HepG2 (cell line): Measurements from ENCODE around the gene TNFRSF11A. TPM values are rescaled to one million over a fixed set of nuclear protein-coding genes. Genes with fewer than 3 reads are reported as not detected.

Source experiments
- ATAC-seq: fragments of 200-7000 bp; cut with Tn5 transposase; 3 replicates; pipeline ENCODE4 v1.9.1; 2020; ENCODE audit warnings: mild to moderate bottlenecking, moderate library complexity
- BruUV-seq: library from RNA; stranded (reverse); fragments of 400-500 nt; replicated peaks from 2 replicates; lab custom pipeline; 2021; lab: Mats Ljungman, UMichigan
- CTCF ChIA-PET: fragments of 300-600 bp; formaldehyde crosslinking; extraction: SDS; loops from one replicate; lab custom pipeline; 2021; ENCODE audit warnings: low total read pairs, inconsistent platforms, low intra/inter-chr PET ratio; lab: Yijun Ruan, JAX
- POLR2A ChIA-PET: fragments of 350-600 bp; sonication (Branson Sonifier 250); formaldehyde crosslinking; loops from one replicate; lab custom pipeline; 2020; ENCODE audit warnings: antibody characterized with exemption, inconsistent platforms; lab: Yijun Ruan, JAX
- DNase-seq: peaks from one replicate; pipeline ENCODE4 v3.0.0-alpha.2; 2015; ENCODE audit warnings: low spot score
- FAIRE-seq: peaks from 3 replicates; lab custom pipeline; 2011; peaks lifted over from hg19 to GRCh38; lab: Jason Lieb, UNC
- H2AFZ ChIP-seq: one replicate; pipeline ENCODE4 v1.6.1; 2011; ENCODE audit warnings: low read length, inconsistent platforms
- H3K27ac ChIP-seq: fragments of 300-600 bp; 3 replicates; pipeline ENCODE4 v1.8.0; 2011; ENCODE audit warnings: mixed run types, mild to moderate bottlenecking, mixed read lengths, low read length, inconsistent platforms; ENCODE audit not compliant: insufficient read depth; ENCODE audit errors: extremely low read length
- H3K27me3 ChIP-seq, 2 experiments: fragments of 200-600 bp in 1 of 2; 2 replicates in 1 of 2; 3 replicates in 1 of 2; pipeline versions ENCODE4 v1.6.0 to v1.8.0; 2011; ENCODE audit warnings: low read length in 2 of 2, mild to moderate bottlenecking in 2 of 2, moderate library complexity in 2 of 2, inconsistent platforms in 1 of 2; ENCODE audit not compliant: insufficient read depth in 2 of 2, control insufficient read depth in 1 of 2
- H3K36me3 ChIP-seq, 2 experiments: fragments of 200-600 bp in 1 of 2; replicated peaks in 1 of 2; 2 replicates in 1 of 2; 3 replicates in 1 of 2; pipeline versions ENCODE4 v1.5.1 to v1.8.0; 2011; ENCODE audit warnings: low read length in 2 of 2, inconsistent platforms in 1 of 2; ENCODE audit not compliant: insufficient read depth in 2 of 2, control insufficient read depth in 1 of 2
- H3K4me1 ChIP-seq: 2 replicates; pipeline ENCODE4 v1.5.1; 2012; ENCODE audit warnings: low read length, inconsistent platforms; ENCODE audit not compliant: insufficient read depth
- H3K4me2 ChIP-seq: 2 replicates; pipeline ENCODE4 v1.6.0; 2011; ENCODE audit warnings: low read depth, low read length, inconsistent platforms
- H3K4me3 ChIP-seq, 3 experiments: fragments of 200-600 bp in 1 of 3; sonication (generic), shearing (Covaris generic) in 1 of 3; replicated peaks in 1 of 3; 2 replicates each; pipeline ENCODE4 v1.5.1; 2011 to 2016; ENCODE audit warnings: low read length in 3 of 3, inconsistent platforms in 2 of 3, low read depth in 2 of 3, mild to moderate bottlenecking in 2 of 3, control low read depth in 1 of 3, mixed read lengths in 1 of 3; ENCODE audit not compliant: insufficient read depth in 1 of 3
- H3K79me2 ChIP-seq: one replicate; pipeline ENCODE4 v1.6.1; 2011; ENCODE audit warnings: low read length, inconsistent platforms; ENCODE audit not compliant: insufficient read depth
- H3K9ac ChIP-seq: 2 replicates; pipeline ENCODE4 v1.6.0; 2011; ENCODE audit warnings: mild to moderate bottlenecking, low read depth, low read length, inconsistent platforms; ENCODE audit not compliant: insufficient read depth
- H3K9me3 ChIP-seq: 2 replicates; pipeline ENCODE4 v1.5.1; 2012; ENCODE audit warnings: mild to moderate bottlenecking, low read length
- H4K20me1 ChIP-seq: 2 replicates; pipeline ENCODE4 v1.6.0; 2011; ENCODE audit warnings: inconsistent platforms, mild to moderate bottlenecking, low read length, moderate library complexity; ENCODE audit not compliant: insufficient read depth
- ASH2L ChIP-seq: fragments of 300-600, 200-600 bp; sonication (generic); IDR thresholded peaks from 2 replicates; pipeline ENCODE4 v1.7.0; 2017; ENCODE audit warnings: low read depth, mild to moderate bottlenecking, moderate library complexity, mixed read lengths, low read length; ENCODE audit not compliant: insufficient read length
- EED ChIP-seq: sonication (generic); formaldehyde crosslinking; IDR thresholded peaks from 2 replicates; pipeline ENCODE4 v1.5.0; 2020; ENCODE audit warnings: mild to moderate bottlenecking, missing genetic modification reagents
- FOXP4 ChIP-seq: sonication (generic); formaldehyde crosslinking; IDR thresholded peaks from 2 replicates; pipeline ENCODE4 v1.4.0; 2020; ENCODE audit warnings: missing genetic modification reagents
- GABPB1 ChIP-seq: IDR thresholded peaks from 2 replicates; pipeline ENCODE4 v1.6.1; 2016; ENCODE audit warnings: mild to moderate bottlenecking, missing genetic modification reagents, moderate library complexity, missing compliant biosample characterization
- KDM5B ChIP-seq: sonication (generic); formaldehyde crosslinking; IDR thresholded peaks from 2 replicates; pipeline ENCODE4 v1.4.0; 2020; ENCODE audit warnings: missing genetic modification reagents, mild to moderate bottlenecking, borderline replicate concordance
- LCORL ChIP-seq, 2 experiments: fragments of 450-650 bp in 1 of 2; sonication (generic) in 1 of 2; formaldehyde crosslinking in 1 of 2; IDR thresholded peaks; 2 replicates each; pipeline versions ENCODE4 v1.5.0 to v1.6.1; 2017 to 2020; ENCODE audit warnings: antibody characterized with exemption in 1 of 2, missing genetic modification reagents in 1 of 2
- RBM39 ChIP-seq: fragments of 200-400 bp; formaldehyde crosslinking; IDR thresholded peaks from one replicate; pipeline ENCODE4 v1.6.1; 2018; ENCODE audit warnings: antibody characterized with exemption, mild to moderate bottlenecking, low read depth, low read length; ENCODE audit not compliant: poor library complexity, severe bottlenecking
- RNF2 ChIP-seq: fragments of 450-650 bp; conservative IDR thresholded peaks from 2 replicates; pipeline ENCODE4 v1.6.1; 2016; ENCODE audit warnings: low read depth
- SIN3B ChIP-seq: fragments of 150-350 bp; IDR thresholded peaks from 2 replicates; pipeline ENCODE4 v1.6.1; 2014; ENCODE audit warnings: low read length
- SMYD3 ChIP-seq: sonication (generic); formaldehyde crosslinking; IDR thresholded peaks from 2 replicates; pipeline ENCODE4 v1.8.1; 2023; ENCODE audit warnings: mild to moderate bottlenecking, missing genetic modification reagents
- ZFP90 ChIP-seq: sonication (generic); formaldehyde crosslinking; IDR thresholded peaks from 2 replicates; pipeline ENCODE4 v1.8.0; 2022; ENCODE audit warnings: missing genetic modification reagents, mild to moderate bottlenecking, inconsistent platforms, borderline replicate concordance
- ZFY ChIP-seq: sonication (generic); formaldehyde crosslinking; IDR thresholded peaks from 2 replicates; pipeline ENCODE4 v1.4.0; 2020; ENCODE audit warnings: missing genetic modification reagents
- ZNF121 ChIP-seq: sonication (generic); formaldehyde crosslinking; IDR thresholded peaks from 2 replicates; pipeline ENCODE4 v1.5.0; 2020; ENCODE audit warnings: mild to moderate bottlenecking, missing genetic modification reagents
- ZNF574 ChIP-seq: sonication (generic); formaldehyde crosslinking; IDR thresholded peaks from 2 replicates; pipeline ENCODE4 v1.4.0; 2020; ENCODE audit warnings: missing genetic modification reagents
- ZNF639 ChIP-seq: conservative IDR thresholded peaks from 2 replicates; pipeline ENCODE4 v1.6.1; 2018; ENCODE audit warnings: missing genetic modification reagents
- ZNF777 ChIP-seq: sonication (generic); formaldehyde crosslinking; IDR thresholded peaks from 2 replicates; pipeline ENCODE4 v1.4.0; 2020; ENCODE audit warnings: missing genetic modification reagents
- WGBS: methylation state at CpG from one replicate; pipeline ENCODE4 v1.1.6; 2017; ENCODE audit warnings: low lambda C conversion rate; 5-methylcytosine and 5-hydroxymethylcytosine counted together
- in situ Hi-C: cut with HindIII; loops from 2 replicates; pipeline ENCODE4 v1.10.0; 2017; ENCODE audit warnings: low pct_unique_long_range_greater_than_20kb; ENCODE audit not compliant: extremely low pct_ligation_motif_present
- intact Hi-C: fragments of 100-400 bp; cut with micrococcal nuclease; formaldehyde crosslinking; loops from one replicate; pipeline ENCODE4 v1.10.0; 2022; ENCODE audit not compliant: unreplicated experiment
- polyA plus RNA-seq, 8 experiments: library from polyadenylated mRNA; depleted of rRNA in 3 of 8; stranded (reverse) in 7 of 8; unstranded in 1 of 8; fragments of >200 nt; fragmentation: Illumina TruSeq in 4 of 8; extraction: Trizol in 4 of 8; gene quantifications; 2 replicates each; pipeline versions ENCODE4 v1.2.1 to v1.2.3, GENCODE V29; 2011 to 2016; ENCODE audit warnings: low read depth in 4 of 8, missing spikeins in 1 of 8, mixed read lengths in 1 of 8; ENCODE audit not compliant: insufficient read depth in 1 of 8
- total RNA-seq, 5 experiments: library from RNA; depleted of rRNA; stranded (reverse); fragments of >200 nt; fragmentation: Illumina TruSeq; extraction: Trizol; gene quantifications; 2 replicates each; pipeline ENCODE4 v1.2.3, GENCODE V29; 2016; ENCODE audit warnings: low read depth in 1 of 5

The TNFRSF11A gene
- total and polyA plus RNA-seq, 2 of the 13 experiments (the other 11 are each of a cell fraction or from before 2014, with no cell fraction given), result 4.6 to 6.4 TPM

GRCh38 chr18:62325806-62326645, 916 bp downstream of the TNFRSF11A start:
- intact Hi-C loops, result loop anchor here (1.0 to 2.0 kb wide), 2 partner anchors 75 to 258 kb away; no protein-coding TSS in a partner anchor
- H3K79me2 ChIP-seq, result peaks cover 14% of the 10 kb centered on the region
- WGBS, result 5% methylated on average over 26 of the region's 45 CpGs
- peak overlapping the region; percentile 67 to 90 (median 79) for H3K4me3 ChIP-seq
- H3K4me2 ChIP-seq, result peak overlapping the region; percentile 79
- H3K4me1 ChIP-seq, result peaks cover 64% of the 10 kb centered on the region
- BruUV-seq, result TSS peak; percentile 58
- H2AFZ ChIP-seq, result peak overlapping the region; percentile 7
- CTCF ChIA-PET, result interaction anchor here (1.0 to 1.4 kb wide), 3 partner anchors 74 to 258 kb away, joined by 3 to 5 read pairs (median 4); no protein-coding TSS in a partner anchor
- POLR2A ChIA-PET, result interaction anchor here (1.0 kb wide), 1 partner anchor 100 kb away, joined by 3 read pairs; no protein-coding TSS in a partner anchor
- ATAC-seq, result peak; percentile 35
- peak overlapping the region; percentile 52 for H3K9ac ChIP-seq
- H3K9me3 ChIP-seq, result no peaks in the 10 kb centered on the region
- DNase-seq, result no peak
- FAIRE-seq, result peak; percentile 34
- in situ Hi-C loops, result loop anchor here (10.0 kb wide), 1 partner anchor 69 kb away; no protein-coding TSS in a partner anchor
- H3K36me3 ChIP-seq, result no peaks in the 10 kb centered on the region
- peaks cover 0 to 7% of the 10 kb centered on the region in 2 experiments; a peak in 2 of 5 replicates for H3K27me3 ChIP-seq
- H4K20me1 ChIP-seq, result no peaks in the 10 kb centered on the region
- H3K27ac ChIP-seq, result no peak overlapping the region
- peak; percentile 14; the same call in 1 of the 2 replicates for TF ChIP-seq ZNF574 (CRISPR knock-in tag)
- TF ChIP-seq SMYD3 (CRISPR knock-in tag), result no peak
- TF ChIP-seq EED (CRISPR knock-in tag), result peak; percentile 58; the same call in 1 of the 2 replicates
- no peak for TF ChIP-seq FOXP4
- no peak for TF ChIP-seq ZNF639 (CRISPR knock-in tag)
- peak; percentile 51; the same call in 1 of the 2 replicates for TF ChIP-seq KDM5B (CRISPR knock-in tag)
- peak; percentile 77 for TF ChIP-seq ZNF777
- 0 out of 2 replicates have a peak, but pooled peaks have one; percentile 31 for TF ChIP-seq ZFP90
- 0 out of 2 replicates have a peak, but pooled peaks have one; percentile 33 for TF ChIP-seq RNF2
- no peak for TF ChIP-seq SIN3B
- 0 out of 2 replicates have a peak, but pooled peaks have one; percentile 10 for TF ChIP-seq ZFY (CRISPR knock-in tag)
- peak; percentile 31; the same call in 1 of the 2 replicates for TF ChIP-seq GABPB1 (CRISPR knock-in tag)
- TF ChIP-seq ASH2L, result peak; percentile 51
- TF ChIP-seq RBM39, result peak; percentile 34
- TF ChIP-seq ZNF121, result no peak
- TF ChIP-seq LCORL (IDR thresholded peaks at IDR 0.05), result no peak
- TF ChIP-seq LCORL (CRISPR knock-in tag; IDR thresholded peaks at IDR 0.05), result peak; percentile 31; the same call in 1 of the 2 replicates
